DOHH2 (cell line): ENCODE results near the gene ANAPC2.
"Not testable (repeated sequence)": the region's sequence is repeated elsewhere in the genome, so short reads cannot be mapped to it uniquely, and the experiment has no call there.

Source experiments
- H3F3A ChIP-seq: fragments of 200-600 bp; sonication (generic), shearing (Covaris generic); 2 replicates; pipeline ENCODE4 v1.6.0; 2016; ENCODE audit warnings: antibody characterized with exemption, mild to moderate bottlenecking; ENCODE audit not compliant: control insufficient read depth, insufficient read depth
- H3K27ac ChIP-seq: fragments of 200-600 bp; sonication (generic); 2 replicates; pipeline ENCODE4 v1.5.1; 2014; ENCODE audit warnings: low read depth, mild to moderate bottlenecking, low read length, moderate library complexity
- H3K27me3 ChIP-seq: fragments of 200-600 bp; sonication (generic); 2 replicates; pipeline ENCODE4 v1.6.1; 2014; ENCODE audit warnings: mild to moderate bottlenecking, low read length, mixed read lengths; ENCODE audit not compliant: control insufficient read depth
- H3K36me3 ChIP-seq: fragments of 200-600 bp; sonication (generic); 2 replicates; pipeline ENCODE4 v1.6.1; 2014; ENCODE audit warnings: mild to moderate bottlenecking, low read length, moderate library complexity, mixed read lengths; ENCODE audit not compliant: control insufficient read depth
- H3K4me1 ChIP-seq: fragments of 200-600 bp; sonication (generic); 2 replicates; pipeline ENCODE4 v1.6.1; 2014; ENCODE audit warnings: mild to moderate bottlenecking, low read length, mixed read lengths; ENCODE audit not compliant: control insufficient read depth
- H3K4me2 ChIP-seq: fragments of 200-600 bp; sonication (generic); 2 replicates; pipeline ENCODE4 v1.6.0; 2014; ENCODE audit warnings: mild to moderate bottlenecking, low read length, moderate library complexity
- H3K4me3 ChIP-seq: fragments of 200-600 bp; sonication (generic); 2 replicates; pipeline ENCODE4 v1.5.1; 2014; ENCODE audit warnings: mild to moderate bottlenecking, low read length, mixed read lengths
- H3K79me2 ChIP-seq: fragments of 200-600 bp; sonication (generic); 2 replicates; pipeline ENCODE4 v1.6.1; 2014; ENCODE audit warnings: mild to moderate bottlenecking, low read length, mixed read lengths; ENCODE audit not compliant: control insufficient read depth
- H3K9me2 ChIP-seq: fragments of 200-600 bp; sonication (generic); replicated peaks from 2 replicates; pipeline ENCODE4 v1.6.1; 2014; ENCODE audit warnings: mild to moderate bottlenecking, low read length, mixed read lengths; ENCODE audit not compliant: control insufficient read depth
- H3K9me3 ChIP-seq: fragments of 200-600 bp; sonication (generic); 2 replicates; pipeline ENCODE4 v1.6.1; 2014; ENCODE audit warnings: antibody characterized with exemption, low read length, mixed read lengths; ENCODE audit not compliant: control insufficient read depth, insufficient read depth
- H4K20me1 ChIP-seq: fragments of 200-600 bp; sonication (generic); 2 replicates; pipeline ENCODE4 v1.6.0; 2014; ENCODE audit warnings: low read depth, mild to moderate bottlenecking, antibody characterized with exemption, low read length, moderate library complexity; ENCODE audit not compliant: control insufficient read depth, insufficient read depth
- CTCF ChIP-seq: fragments of 200-600 bp; sonication (generic); IDR thresholded peaks from one replicate; pipeline ENCODE4 v1.5.1; 2014; ENCODE audit warnings: antibody characterized with exemption, mild to moderate bottlenecking, low read depth, low read length; ENCODE audit not compliant: poor library complexity, severe bottlenecking
- EZH2phosphoT487 ChIP-seq: fragments of 200-600 bp; sonication (generic); IDR thresholded peaks from 2 replicates; pipeline ENCODE4 v1.6.1; 2017; ENCODE audit warnings: borderline replicate concordance, mild to moderate bottlenecking, antibody characterized with exemption, low read length, moderate library complexity, mixed read lengths

Gene ANAPC2

GRCh38 chr9:137136261-137136880 lies 52.0 kb downstream of the ANAPC2 start:
- Histone ChIP-seq H3K4me2 (peak overlapping the region; percentile 29), H3K27ac (no peak overlapping the region), H3K27me3 (peaks cover 18% of the 10 kb centered on the region), H3K79me2 (no peaks in the 10 kb centered on the region), H3K9me3 (no peaks in the 10 kb centered on the region), H3F3A (peaks cover 10% of the 10 kb centered on the region), H3K9me2 (no peaks in the 10 kb centered on the region), H3K4me1 (peaks cover 27% of the 10 kb centered on the region), H3K4me3 (no peak overlapping the region), H3K36me3 (no peaks in the 10 kb centered on the region), H4K20me1 (no peaks in the 10 kb centered on the region)
- TF ChIP-seq CTCF (no peak), EZH2phosphoT487 (no peak)

- H3K4me3 ChIP-seq, result not testable (repeated sequence)
Measured at GRCh38 chr9:137135154-137135553, 53.2 kb downstream of the ANAPC2 start.

GRCh38 chr9:137134191-137134590 lies 54.2 kb downstream of the ANAPC2 start:
- TF ChIP-seq EZH2phosphoT487 (no peak), CTCF (no peak)
- Histone ChIP-seq H3F3A (peaks cover 10% of the 10 kb centered on the region), H3K79me2 (peaks cover 18% of the 10 kb centered on the region), H3K27ac (no peak overlapping the region), H3K4me2 (no peak overlapping the region), H3K9me2 (no peaks in the 10 kb centered on the region), H3K9me3 (no peaks in the 10 kb centered on the region), H3K4me1 (peaks cover 38% of the 10 kb centered on the region), H4K20me1 (no peaks in the 10 kb centered on the region), H3K36me3 (peaks cover 3% of the 10 kb centered on the region), H3K27me3 (peaks cover 11% of the 10 kb centered on the region), H3K4me3 (no peak overlapping the region)

More at GRCh38 chr9:137135154-137135553, 53.2 kb downstream of the ANAPC2 start:
- H4K20me1 ChIP-seq, H3K9me2 ChIP-seq, H3K9me3 ChIP-seq, H3K79me2 ChIP-seq, H3K27ac ChIP-seq, H3F3A ChIP-seq, H3K4me2 ChIP-seq, H3K36me3 ChIP-seq: not testable (repeated sequence)
- Histone ChIP-seq H3K4me1 (peaks cover 38% of the 10 kb centered on the region), H3K27me3 (peaks cover 11% of the 10 kb centered on the region)

GRCh38 chr9:137130176-137130755 lies 58.1 kb downstream of the ANAPC2 start:
- Histone ChIP-seq H3K4me3 (peak overlapping the region; percentile 90), H3K27ac (peak overlapping the region; percentile 88), H3K4me2 (peak overlapping the region; percentile 93), H3K9me2 (no peaks in the 10 kb centered on the region), H4K20me1 (no peaks in the 10 kb centered on the region), H3K27me3 (no peaks in the 10 kb centered on the region), H3K4me1 (peaks cover 31% of the 10 kb centered on the region), H3K9me3 (no peaks in the 10 kb centered on the region), H3K79me2 (peaks cover 57% of the 10 kb centered on the region), H3F3A (peaks cover 33% of the 10 kb centered on the region), H3K36me3 (peaks cover 25% of the 10 kb centered on the region)
- TF ChIP-seq CTCF, result no peak
- TF ChIP-seq EZH2phosphoT487, result no peak
